Vagina (tissue), 2 donors: Measurements from ENCODE around the gene NAP1L5.

ENCODE experiments used
- CTCF ChIP-seq, 3 experiments: fragments of 450-650 bp in 2 of 3; fragments of 200-600 bp in 1 of 3; sonication (generic) in 1 of 3; IDR thresholded peaks; one replicate each; pipeline ENCODE4 v1.5.1; 2017 to 2019; ENCODE audit warnings: antibody characterized with exemption in 3 of 3, mild to moderate bottlenecking in 2 of 3, moderate library complexity in 2 of 3
- POLR2A ChIP-seq, 2 donors: fragments of 450-650 bp; IDR thresholded peaks; one replicate each; pipeline ENCODE4 v1.6.1; 2017; ENCODE audit warnings: antibody characterized with exemption in 2 of 2, mild to moderate bottlenecking in 2 of 2, moderate library complexity in 2 of 2
- POLR2AphosphoS5 ChIP-seq, 2 donors: sonication (generic); formaldehyde crosslinking; IDR thresholded peaks; one replicate each; pipeline ENCODE4 v1.9.0; 2017; ENCODE audit warnings: antibody characterized with exemption in 2 of 2, mild to moderate bottlenecking in 2 of 2, low read depth in 1 of 2; ENCODE audit not compliant: insufficient read depth in 1 of 2

- TF ChIP-seq CTCF (IDR thresholded peaks at IDR 0.05) (no peak), POLR2AphosphoS5 (IDR thresholded peaks at IDR 0.05; ENCODE audit: insufficient read depth in 1 of 2, low read depth in 1 of 2) (no peak), POLR2A (IDR thresholded peaks at IDR 0.05) (no peak)
These were observed 24.7 kb upstream of the NAP1L5 start for GRCh38 chr4:88722276-88722780.
